ENCODE results near the gene SAMD5.

The SAMD5 gene

GRCh38 chr6:147589739-147590250, 81.3 kb downstream of the SAMD5 start:
- Histone ChIP-seq H3K27me3 (no peaks in the 10 kb centered on the region), H3K9ac (no peak overlapping the region), H3K9me3 (replicated peaks in 1 of 11) (no peaks in the 10 kb centered on the region), H3K4me3 (no peak overlapping the region), H3K36me3 (no peaks in the 10 kb centered on the region), H3K4me2 (no peak overlapping the region), H4K20me1 (no peaks in the 10 kb centered on the region), H3K27ac (no peak overlapping the region), H3K4me1 (no peaks in the 10 kb centered on the region)
- TF ChIP-seq Cebpa-rat (IDR thresholded peaks at IDR 0.05), result no peak

- Histone ChIP-seq H3K36me3 (no peaks in the 10 kb centered on the region), H3K9me3 (replicated peaks in 1 of 11) (no peaks in the 10 kb centered on the region), H4K20me1 (no peaks in the 10 kb centered on the region), H3K4me2 (no peak overlapping the region), H3K4me3 (no peak overlapping the region), H3K4me1 (no peaks in the 10 kb centered on the region), H3K27ac (no peak overlapping the region), H3K9ac (no peak overlapping the region), H3K27me3 (no peaks in the 10 kb centered on the region)
- TF ChIP-seq Cebpa-rat (IDR thresholded peaks at IDR 0.05), result no peak
These were observed 87.5 kb downstream of the SAMD5 start for GRCh38 chr6:147595961-147596360.

GRCh38 chr6:147603392-147604081, 95.0 kb downstream of the SAMD5 start:
- TF ChIP-seq Cebpa-rat (IDR thresholded peaks at IDR 0.05), result no peak
- Histone ChIP-seq H3K4me3 (no peak overlapping the region), H3K4me1 (no peaks in the 10 kb centered on the region), H3K9ac (no peak overlapping the region), H4K20me1 (no peaks in the 10 kb centered on the region), H3K4me2 (no peak overlapping the region), H3K9me3 (replicated peaks in 1 of 11) (no peaks in the 10 kb centered on the region), H3K27me3 (no peaks in the 10 kb centered on the region), H3K36me3 (no peaks in the 10 kb centered on the region), H3K27ac (no peak overlapping the region)

GRCh38 chr6:147604373-147604772, 95.9 kb downstream of the SAMD5 start:
- Histone ChIP-seq H3K36me3 (no peaks in the 10 kb centered on the region), H3K9me3 (replicated peaks in 1 of 11) (no peaks in the 10 kb centered on the region), H3K4me1 (no peaks in the 10 kb centered on the region), H3K4me2 (no peak overlapping the region), H3K9ac (no peak overlapping the region), H3K4me3 (no peak overlapping the region), H3K27me3 (no peaks in the 10 kb centered on the region), H3K27ac (no peak overlapping the region), H4K20me1 (no peaks in the 10 kb centered on the region)
- no peak for TF ChIP-seq Cebpa-rat (IDR thresholded peaks at IDR 0.05)

GRCh38 chr6:147611992-147612391, 103.5 kb downstream of the SAMD5 start:
- no peak for TF ChIP-seq Cebpa-rat (IDR thresholded peaks at IDR 0.05)
- Histone ChIP-seq H3K4me3 (no peak overlapping the region), H3K36me3 (no peaks in the 10 kb centered on the region), H3K27me3 (no peaks in the 10 kb centered on the region), H3K9me3 (replicated peaks in 1 of 11) (no peaks in the 10 kb centered on the region), H3K27ac (no peak overlapping the region), H3K4me1 (no peaks in the 10 kb centered on the region), H4K20me1 (no peaks in the 10 kb centered on the region), H3K9ac (no peak overlapping the region), H3K4me2 (no peak overlapping the region)

GRCh38 chr6:147614501-147614900, 106.0 kb downstream of the SAMD5 start:
- no peak overlapping the region for H3K27ac ChIP-seq
- no peaks in the 10 kb centered on the region for H3K4me1 ChIP-seq
- no peak overlapping the region for H3K4me3 ChIP-seq
- no peaks in the 10 kb centered on the region for H3K27me3 ChIP-seq
- no peak overlapping the region for H3K4me2 ChIP-seq
- no peaks in the 10 kb centered on the region for H4K20me1 ChIP-seq
- H3K9me3 ChIP-seq (replicated peaks in 1 of 11), result no peaks in the 10 kb centered on the region
- no peak for TF ChIP-seq Cebpa-rat (IDR thresholded peaks at IDR 0.05)
- no peaks in the 10 kb centered on the region for H3K36me3 ChIP-seq
- H3K9ac ChIP-seq, result no peak overlapping the region

- Histone ChIP-seq H4K20me1 (no peaks in the 10 kb centered on the region), H3K27me3 (no peaks in the 10 kb centered on the region), H3K9me3 (replicated peaks in 1 of 11) (no peaks in the 10 kb centered on the region), H3K4me2 (no peak overlapping the region), H3K9ac (no peak overlapping the region), H3K36me3 (no peaks in the 10 kb centered on the region), H3K27ac (no peak overlapping the region), H3K4me1 (no peaks in the 10 kb centered on the region), H3K4me3 (no peak overlapping the region)
- TF ChIP-seq Cebpa-rat (IDR thresholded peaks at IDR 0.05), result no peak
These were observed 107.4 kb downstream of the SAMD5 start for GRCh38 chr6:147615659-147616456.

GRCh38 chr6:147617366-147617765, 108.9 kb downstream of the SAMD5 start:
- H3K4me3 ChIP-seq, result no peak overlapping the region
- H3K4me2 ChIP-seq, result no peak overlapping the region
- no peak for TF ChIP-seq Cebpa-rat (IDR thresholded peaks at IDR 0.05)
- H3K36me3 ChIP-seq, result no peaks in the 10 kb centered on the region
- no peaks in the 10 kb centered on the region for H4K20me1 ChIP-seq
- no peaks in the 10 kb centered on the region for H3K9me3 ChIP-seq (replicated peaks in 1 of 11)
- no peaks in the 10 kb centered on the region for H3K27me3 ChIP-seq
- H3K27ac ChIP-seq, result no peak overlapping the region
- H3K9ac ChIP-seq, result no peak overlapping the region
- no peaks in the 10 kb centered on the region for H3K4me1 ChIP-seq

- no peak overlapping the region for H3K4me2 ChIP-seq
- no peaks in the 10 kb centered on the region for H3K36me3 ChIP-seq
- no peaks in the 10 kb centered on the region for H3K27me3 ChIP-seq
These were observed 110.0 kb downstream of the SAMD5 start for GRCh38 chr6:147618457-147618856.

GRCh38 chr6:147618927-147619326, 110.4 kb downstream of the SAMD5 start:
- no peak for TF ChIP-seq Cebpa-rat (IDR thresholded peaks at IDR 0.05)
- Histone ChIP-seq H3K9ac (no peak overlapping the region), H3K4me2 (no peak overlapping the region), H3K9me3 (replicated peaks in 1 of 11) (peaks cover 0 to 6% (median 0%) of the 10 kb centered on the region in 11 experiments; a peak in 2 of 22 replicates), H3K27me3 (no peaks in the 10 kb centered on the region), H3K27ac (no peak overlapping the region), H3K36me3 (no peaks in the 10 kb centered on the region), H4K20me1 (no peaks in the 10 kb centered on the region), H3K4me3 (no peak overlapping the region), H3K4me1 (no peaks in the 10 kb centered on the region)

More at GRCh38 chr6:147618457-147618856, 110.0 kb downstream of the SAMD5 start:
- no peak overlapping the region for H3K4me3 ChIP-seq
- H3K9me3 ChIP-seq (replicated peaks in 1 of 11), result peaks cover 0 to 6% (median 0%) of the 10 kb centered on the region in 11 experiments; a peak in 2 of 22 replicates
- no peaks in the 10 kb centered on the region for H4K20me1 ChIP-seq
- no peaks in the 10 kb centered on the region for H3K4me1 ChIP-seq
- no peak for TF ChIP-seq Cebpa-rat (IDR thresholded peaks at IDR 0.05)
- H3K27ac ChIP-seq, result no peak overlapping the region
- no peak overlapping the region for H3K9ac ChIP-seq

Measured in BLaER1 treated with 17β-estradiol and CSF1 and Interleukin-3, amounts not matched to agents 10 nM and 100 nM (cell line).